Measurements from ENCODE around the gene ZNF791. TPM values are rescaled to one million over a fixed set of nuclear protein-coding genes. Genes with fewer than 3 reads are reported as not detected.

Gene ZNF791
- total and polyA plus RNA-seq, 2 of the 13 experiments (the other 11 are each of a cell fraction or from before 2014, with no cell fraction given) = 12.8 to 17.4 TPM

GRCh38 chr19:12610540-12611360 lies at the start of gene ZNF791, which contains the start of gene ZNF490 (continued):
- no peak for TF ChIP-seq CEBPZ (IDR thresholded peaks at IDR 0.05; ENCODE audit: low read length)
- no peak for TF ChIP-seq EHMT2 (IDR thresholded peaks at IDR 0.05; ENCODE audit: borderline replicate concordance, low read depth, low read length)
- TF ChIP-seq ZNF605 (CRISPR knock-in tag; IDR thresholded peaks at IDR 0.05) = peak; percentile 73
- TF ChIP-seq DR1 (CRISPR knock-in tag; IDR thresholded peaks at IDR 0.05) = peak; percentile 86
- no peak for TF ChIP-seq IRF1 (CRISPR knock-in tag; IDR thresholded peaks at IDR 0.05; ENCODE audit: low read depth)
- 0 out of 2 replicates have a peak, but pooled peaks have one; percentile 48 for TF ChIP-seq BCL6 (CRISPR knock-in tag; IDR thresholded peaks at IDR 0.05)
- TF ChIP-seq HNRNPL (IDR thresholded peaks at IDR 0.05; ENCODE audit: low read depth, low read length) = 0 out of 2 replicates have a peak, but pooled peaks have one; percentile 49
- TF ChIP-seq ONECUT2 (CRISPR knock-in tag; IDR thresholded peaks at IDR 0.05) = no peak
- TF ChIP-seq HIC2 (CRISPR knock-in tag; IDR thresholded peaks at IDR 0.05; ENCODE audit: low read depth) = peak; percentile 32; the same call in 1 of the 2 replicates
- no peak for TF ChIP-seq ARNT (IDR thresholded peaks at IDR 0.05)
- TF ChIP-seq ZNF101 (CRISPR knock-in tag; IDR thresholded peaks at IDR 0.05; ENCODE audit: borderline replicate concordance, low read depth) = 0 out of 2 replicates have a peak, but pooled peaks have one; percentile 48
- TF ChIP-seq ZFP37 (CRISPR knock-in tag; IDR thresholded peaks at IDR 0.05; ENCODE audit: borderline replicate concordance) = no peak
- TF ChIP-seq FOXO1 (CRISPR knock-in tag; IDR thresholded peaks at IDR 0.05) = peak; percentile 27; the same call in 1 of the 2 replicates
- TF ChIP-seq CCAR2 (optimal IDR thresholded peaks at IDR 0.05; ENCODE audit: low read depth, low read length) = no peak
- no peak for TF ChIP-seq ZBTB34 (CRISPR knock-in tag; IDR thresholded peaks at IDR 0.05)
- peak; percentile 52; the same call in 1 of the 2 replicates for TF ChIP-seq POGZ (CRISPR knock-in tag; IDR thresholded peaks at IDR 0.05)
- peak; percentile 64; the same call in 1 of the 2 replicates for TF ChIP-seq ZSCAN21 (CRISPR knock-in tag; IDR thresholded peaks at IDR 0.05; ENCODE audit: borderline replicate concordance)
- TF ChIP-seq KMT2B (CRISPR knock-in tag; IDR thresholded peaks at IDR 0.05) = peak; percentile 95
- peak; percentile 87 for TF ChIP-seq NFYC (CRISPR knock-in tag; IDR thresholded peaks at IDR 0.05)
- no peak for TF ChIP-seq ZNF850 (CRISPR knock-in tag; conservative IDR thresholded peaks at IDR 0.05)
- peak; percentile 96 for TF ChIP-seq ZNF580 (CRISPR knock-in tag; IDR thresholded peaks at IDR 0.05; ENCODE audit: borderline replicate concordance, low read depth)
- TF ChIP-seq TAF15 (IDR thresholded peaks at IDR 0.05; ENCODE audit: low read depth, low read length, poor library complexity, severe bottlenecking) = peak; percentile 55
